OCI-M2 (cell line): ENCODE measurements around the gene PLEKHG2.

ENCODE experiments used
- DNase-seq: peaks from one replicate; lab custom pipeline; 2025; ENCODE audit not compliant: unreplicated experiment; lab: John Stamatoyannopoulos, UW

PLEKHG2 gene

DNA sequence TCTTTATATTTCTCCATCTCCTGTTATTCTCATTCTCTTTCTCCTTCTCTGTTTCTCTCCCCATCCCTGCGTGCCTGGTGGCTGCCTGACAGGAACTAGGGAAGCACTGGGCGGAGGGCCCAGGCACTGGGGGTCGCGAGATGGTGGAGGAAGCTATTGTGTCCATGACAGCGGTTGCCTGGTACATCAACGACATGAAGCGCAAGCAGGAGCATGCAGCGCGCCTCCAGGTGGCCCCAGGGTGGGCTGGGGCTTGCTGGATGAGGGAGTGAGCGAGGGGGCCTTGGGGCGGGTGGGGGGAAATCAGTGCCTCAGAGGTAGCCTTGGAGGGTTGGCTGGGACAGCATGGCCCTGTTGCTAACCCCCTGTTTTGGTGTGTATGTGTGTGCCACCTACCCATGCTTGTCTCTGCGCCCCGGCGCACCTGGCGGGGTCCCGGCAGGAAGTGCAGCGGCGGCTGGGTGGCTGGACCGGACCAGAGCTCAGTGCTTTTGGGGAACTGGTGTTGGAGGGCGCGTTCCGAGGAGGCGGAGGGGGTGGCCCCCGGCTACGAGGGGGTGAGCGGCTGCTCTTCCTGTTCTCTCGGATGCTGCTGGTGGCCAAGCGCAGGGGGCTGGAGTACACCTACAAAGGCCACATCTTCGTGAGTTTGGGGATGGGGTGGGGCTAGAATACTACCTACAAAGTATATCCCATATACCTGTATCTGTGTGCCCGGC, 5.2 kb downstream of the PLEKHG2 start:
- DNase-seq: no peak

DNA sequence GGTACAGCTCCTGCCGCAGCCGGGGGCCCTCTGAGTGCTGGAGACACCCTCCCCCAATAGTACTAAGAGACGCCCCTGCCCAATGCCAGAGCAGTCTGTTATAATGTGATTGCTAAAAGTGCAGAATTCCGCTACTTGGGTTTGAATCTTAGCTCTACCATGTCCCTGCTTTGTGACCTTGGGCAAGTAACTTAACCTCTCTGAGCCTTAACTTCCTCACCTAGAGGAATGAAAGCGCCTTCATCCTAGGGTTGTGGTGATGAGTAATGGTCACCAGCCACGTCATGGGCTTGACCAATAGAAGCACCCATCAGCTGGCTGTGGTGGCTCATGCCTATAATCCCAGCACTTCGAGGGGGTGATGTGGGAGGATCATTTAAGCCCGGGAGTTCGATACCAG, 6.5 kb downstream of the PLEKHG2 start:
- DNase-seq: no peak

DNA sequence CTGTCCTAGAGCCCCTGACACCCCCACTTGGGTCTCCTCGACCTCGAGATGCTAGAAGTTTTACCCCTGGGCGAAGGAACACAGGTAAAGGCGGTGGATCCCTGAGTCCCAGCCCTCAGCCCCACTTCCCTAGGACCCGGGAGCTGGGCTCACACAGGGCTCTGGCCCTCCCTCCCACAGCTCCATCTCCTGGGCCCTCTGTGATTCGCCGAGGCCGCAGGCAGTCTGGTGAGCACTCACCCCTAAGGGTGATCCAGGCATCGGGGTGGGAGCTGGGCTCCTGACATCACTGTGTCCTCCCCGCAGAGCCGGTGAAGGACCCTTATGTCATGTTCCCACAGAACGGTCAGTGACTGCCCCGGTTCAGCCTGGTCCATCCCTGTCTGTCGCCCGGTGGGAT, 8.3 kb downstream of the PLEKHG2 start:
- DNase-seq: no peak

DNA sequence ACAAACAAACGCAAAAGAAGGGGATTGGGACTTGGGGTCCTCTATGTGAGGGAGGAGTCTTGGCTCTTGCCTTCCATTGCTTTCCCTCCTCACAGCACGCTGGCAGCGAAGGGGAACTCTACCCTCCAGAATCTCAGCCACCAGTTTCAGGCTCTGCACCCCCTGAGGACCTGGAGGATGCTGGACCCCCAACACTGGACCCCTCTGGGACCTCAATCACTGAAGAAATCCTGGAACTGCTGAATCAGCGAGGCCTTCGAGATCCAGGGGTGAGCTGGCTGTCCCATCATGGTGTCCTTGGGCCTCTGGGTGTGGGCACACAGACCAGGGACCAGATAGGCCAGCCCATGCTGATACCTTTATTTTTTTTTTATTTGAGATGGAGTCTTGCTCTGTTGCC, 9.6 kb downstream of the PLEKHG2 start:
- no peak for DNase-seq

DNA sequence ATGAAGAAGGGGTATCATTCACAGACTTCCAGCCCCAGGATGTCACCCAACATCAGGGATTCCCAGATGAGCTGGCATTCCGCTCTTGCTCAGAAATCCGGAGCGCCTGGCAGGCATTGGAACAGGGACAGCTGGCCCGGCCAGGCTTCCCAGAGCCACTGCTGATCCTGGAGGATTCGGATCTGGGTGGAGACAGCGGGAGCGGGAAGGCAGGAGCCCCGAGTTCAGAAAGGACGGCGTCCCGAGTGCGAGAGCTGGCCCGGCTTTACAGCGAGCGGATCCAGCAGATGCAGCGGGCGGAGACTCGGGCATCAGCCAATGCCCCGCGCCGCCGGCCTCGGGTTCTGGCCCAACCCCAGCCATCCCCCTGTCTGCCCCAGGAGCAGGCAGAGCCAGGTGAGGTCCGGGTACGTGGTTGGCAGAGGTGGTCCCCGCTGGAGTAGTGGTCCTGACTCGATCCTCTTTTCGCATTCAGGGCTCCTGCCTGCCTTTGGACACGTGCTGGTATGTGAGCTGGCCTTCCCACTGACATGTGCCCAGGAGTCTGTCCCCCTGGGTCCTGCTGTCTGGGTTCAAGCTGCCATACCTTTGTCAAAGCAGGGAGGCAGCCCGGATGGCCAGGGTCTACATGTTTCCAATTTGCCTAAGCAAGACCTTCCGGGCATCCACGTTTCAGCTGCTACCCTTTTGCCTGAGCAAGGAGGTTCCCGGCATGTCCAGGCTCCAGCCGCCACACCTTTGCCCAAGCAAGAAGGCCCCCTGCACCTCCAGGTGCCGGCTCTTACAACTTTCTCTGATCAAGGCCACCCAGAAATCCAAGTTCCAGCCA, 11.0 kb downstream of the PLEKHG2 start:
- no peak for DNase-seq

DNA sequence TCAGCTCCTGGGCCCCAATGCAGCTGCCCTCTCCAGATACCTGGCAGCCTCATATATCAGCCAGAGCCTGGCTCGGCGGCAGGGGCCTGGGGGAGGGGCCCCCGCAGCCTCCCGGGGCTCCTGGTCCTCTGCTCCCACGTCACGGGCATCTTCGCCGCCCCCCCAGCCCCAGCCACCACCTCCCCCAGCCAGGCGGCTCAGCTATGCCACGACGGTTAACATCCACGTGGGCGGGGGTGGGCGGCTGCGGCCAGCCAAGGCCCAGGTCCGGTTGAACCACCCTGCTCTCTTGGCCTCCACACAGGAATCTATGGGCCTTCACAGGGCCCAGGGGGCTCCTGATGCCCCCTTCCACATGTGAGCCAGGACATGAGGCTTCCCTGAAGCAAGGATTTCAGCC, 12.5 kb downstream of the PLEKHG2 start:
- DNase-seq: no peak

DNA sequence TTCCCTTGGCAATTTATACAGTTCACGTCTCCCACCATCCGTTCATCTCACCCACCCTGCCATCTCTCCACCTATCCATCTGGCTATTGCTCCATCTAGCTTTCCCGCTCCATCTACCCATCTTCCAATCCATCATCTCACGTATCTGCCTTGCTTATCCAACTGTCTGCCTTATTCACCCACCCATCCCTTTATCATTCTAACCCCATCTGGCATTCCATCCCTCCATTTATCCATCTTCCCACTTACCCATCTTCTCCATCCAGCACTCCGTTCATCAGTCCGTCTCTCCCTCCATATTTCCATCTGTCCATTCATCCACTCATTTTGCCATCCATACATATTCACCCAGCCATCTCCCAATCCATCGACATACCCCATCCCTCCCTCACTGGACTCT, 13.3 kb downstream of the PLEKHG2 start:
- no peak for DNase-seq

DNA sequence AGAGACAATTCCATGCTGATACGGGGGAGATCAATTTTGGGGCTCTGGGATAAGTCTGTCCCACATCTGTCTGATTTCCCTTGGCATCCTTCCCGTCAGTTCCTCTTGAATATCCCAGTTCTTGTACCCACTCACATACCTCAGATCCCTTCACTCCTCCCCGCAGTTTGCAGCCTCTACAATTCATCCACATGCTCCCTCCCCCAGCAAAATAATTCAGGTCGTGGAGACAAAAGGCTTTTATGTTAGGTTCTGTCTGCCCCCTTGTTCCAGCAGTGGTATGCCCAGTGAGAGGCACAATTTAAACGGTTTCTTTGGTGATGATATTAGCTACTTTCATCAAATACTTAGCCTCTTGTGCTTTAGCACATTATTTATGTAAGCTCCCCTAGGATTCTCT, 13.7 kb downstream of the PLEKHG2 start:
- DNase-seq: no peak

DNA sequence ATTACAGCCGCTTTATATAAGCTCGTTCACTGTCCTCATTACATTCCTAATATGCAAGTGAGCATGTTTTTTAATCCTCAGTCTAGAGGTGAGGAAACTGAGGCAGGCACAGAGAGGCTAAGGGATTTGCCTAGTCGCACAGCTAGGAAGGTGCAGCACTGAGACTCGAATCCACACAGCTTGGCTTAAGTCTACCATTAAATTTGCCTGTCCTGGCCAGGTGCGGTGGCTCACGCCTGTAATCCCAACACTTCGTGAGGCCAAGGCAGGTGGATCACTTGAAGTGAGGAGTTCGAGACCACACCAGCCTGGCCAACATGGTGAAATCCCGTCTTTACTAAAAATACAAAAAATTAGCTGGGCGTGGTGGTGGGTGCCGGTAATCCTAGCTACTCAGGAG, 15.2 kb downstream of the PLEKHG2 start:
- no peak for DNase-seq

DNA sequence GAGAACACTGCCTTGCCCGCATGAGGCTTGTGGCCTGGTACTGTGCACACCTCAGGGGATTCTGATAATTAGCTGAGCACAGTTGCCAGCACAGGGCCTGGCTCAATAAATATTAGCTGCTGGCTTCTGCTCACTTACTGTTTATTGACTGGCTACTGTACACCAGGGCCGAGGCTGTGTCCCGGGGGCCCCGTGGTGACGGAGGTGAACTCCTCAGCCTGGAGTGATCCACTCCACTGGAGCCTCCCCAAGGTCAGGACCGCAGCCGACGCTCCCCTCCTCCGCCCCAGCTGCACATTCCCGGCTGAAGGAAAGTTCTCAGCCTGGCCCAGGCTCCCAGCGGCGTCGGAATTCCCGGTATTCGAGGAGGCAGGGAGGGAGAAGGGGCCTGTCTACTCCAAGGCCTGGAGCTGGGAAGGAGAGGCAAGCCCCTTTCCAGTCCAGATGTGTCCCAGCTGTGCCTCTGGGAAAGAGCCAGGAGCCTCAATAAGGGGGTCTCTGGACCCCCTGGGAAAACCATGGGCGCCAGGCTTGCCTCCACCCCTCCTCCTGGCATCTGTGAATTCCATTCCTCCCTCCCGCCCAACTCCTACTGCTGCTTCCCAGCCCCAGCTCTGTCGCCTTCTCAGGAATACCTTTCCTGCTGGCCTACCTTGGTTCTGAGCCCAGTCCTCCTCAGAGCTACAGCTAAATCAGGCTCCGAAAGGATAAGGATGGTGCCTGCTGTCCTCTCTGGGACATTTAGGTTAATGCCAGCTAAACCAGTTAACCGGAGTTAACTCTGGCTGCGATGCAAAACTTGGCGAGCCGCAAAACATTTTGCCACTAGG, 16.0 kb downstream of the PLEKHG2 start:
- DNase-seq: no peak

DNA sequence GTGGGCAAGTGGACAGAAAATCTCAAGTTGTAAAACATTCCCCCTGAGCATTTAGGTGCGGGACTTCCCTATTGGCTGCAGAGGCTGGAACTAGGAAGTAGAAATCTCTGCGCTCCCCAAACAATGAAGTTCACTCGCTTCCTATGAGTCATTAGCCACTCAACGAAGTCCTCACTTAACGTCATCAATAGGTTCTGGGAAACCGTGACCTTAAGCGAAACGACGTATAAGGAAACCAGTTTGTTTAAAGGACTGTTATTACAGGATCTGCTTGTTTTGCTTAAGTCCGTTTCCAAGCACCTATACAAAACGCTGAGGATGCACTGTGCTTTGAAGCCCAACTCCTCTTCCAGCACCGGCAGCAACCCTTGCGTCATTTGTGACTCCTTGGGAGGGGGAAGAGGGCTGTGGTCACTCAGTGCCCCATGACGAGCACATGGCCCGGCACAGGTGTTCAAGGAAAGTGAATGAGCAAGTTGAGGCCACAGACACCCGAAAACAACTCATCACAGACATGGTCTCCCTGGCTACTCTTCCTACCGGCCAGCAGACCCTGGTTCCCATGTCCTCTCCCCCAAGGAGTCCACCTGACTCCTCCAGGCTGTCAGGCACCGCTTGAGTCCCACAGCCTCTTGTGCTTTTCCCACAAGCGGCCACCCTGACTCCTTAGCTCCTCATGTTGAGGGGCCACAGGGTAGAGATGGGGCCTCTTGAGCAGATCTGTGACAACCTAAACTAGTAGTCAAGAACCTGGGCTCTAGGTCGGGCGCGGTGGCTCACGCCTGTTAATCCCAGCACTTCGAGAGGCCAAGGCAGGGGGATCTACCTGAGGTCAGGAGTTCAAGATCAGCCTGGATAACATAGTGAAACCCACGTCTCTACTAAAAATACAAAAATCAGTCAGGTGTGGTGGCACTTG, 18.5 kb downstream of the PLEKHG2 start:
- no peak for DNase-seq

DNA sequence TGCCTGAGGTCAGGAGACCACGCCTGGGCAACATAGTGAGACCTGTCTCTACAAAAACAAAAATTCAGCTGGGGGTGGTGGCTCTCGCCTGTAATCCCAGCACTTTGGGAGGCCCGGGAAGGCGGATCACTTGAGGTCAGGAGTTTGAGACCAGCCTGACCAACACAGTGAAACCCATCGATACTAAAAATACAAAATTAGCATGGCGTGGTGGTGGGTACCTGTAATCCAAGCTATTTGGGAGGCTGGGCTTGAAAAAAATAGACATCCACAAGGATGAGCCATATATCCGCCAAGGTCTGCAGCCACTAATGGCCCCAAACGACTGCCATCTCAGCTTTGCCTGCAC, 20.2 kb downstream of the PLEKHG2 start:
- DNase-seq: no peak

DNA sequence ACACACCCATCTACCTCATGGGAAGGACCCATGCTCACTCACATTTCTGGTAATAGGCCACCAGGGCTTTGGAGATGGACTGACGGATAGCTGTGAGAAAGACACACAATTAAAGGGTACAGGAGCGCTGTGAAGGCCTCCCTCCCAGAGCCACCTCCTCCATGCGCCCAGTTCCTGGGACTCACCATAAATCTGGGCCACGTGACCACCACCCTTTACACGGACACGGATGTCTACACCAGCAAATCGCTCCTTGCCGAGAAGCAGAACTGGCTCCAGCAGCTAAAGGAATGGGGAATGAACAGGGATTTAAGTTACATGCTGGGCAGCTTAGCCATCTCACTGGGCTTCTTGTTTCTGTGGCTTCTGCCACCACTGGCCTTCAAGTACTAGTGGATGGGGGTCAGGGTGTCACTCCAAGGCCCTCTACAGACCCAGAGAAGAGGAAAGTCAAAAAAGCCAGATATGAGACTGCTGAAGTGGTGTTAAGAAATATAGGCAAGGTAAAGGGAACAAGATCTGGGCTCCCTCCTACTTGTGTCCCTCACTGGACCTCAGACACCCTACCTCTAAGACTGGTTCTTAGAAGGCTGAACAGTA, 21.1 kb downstream of the PLEKHG2 start:
- DNase-seq: no peak

DNA sequence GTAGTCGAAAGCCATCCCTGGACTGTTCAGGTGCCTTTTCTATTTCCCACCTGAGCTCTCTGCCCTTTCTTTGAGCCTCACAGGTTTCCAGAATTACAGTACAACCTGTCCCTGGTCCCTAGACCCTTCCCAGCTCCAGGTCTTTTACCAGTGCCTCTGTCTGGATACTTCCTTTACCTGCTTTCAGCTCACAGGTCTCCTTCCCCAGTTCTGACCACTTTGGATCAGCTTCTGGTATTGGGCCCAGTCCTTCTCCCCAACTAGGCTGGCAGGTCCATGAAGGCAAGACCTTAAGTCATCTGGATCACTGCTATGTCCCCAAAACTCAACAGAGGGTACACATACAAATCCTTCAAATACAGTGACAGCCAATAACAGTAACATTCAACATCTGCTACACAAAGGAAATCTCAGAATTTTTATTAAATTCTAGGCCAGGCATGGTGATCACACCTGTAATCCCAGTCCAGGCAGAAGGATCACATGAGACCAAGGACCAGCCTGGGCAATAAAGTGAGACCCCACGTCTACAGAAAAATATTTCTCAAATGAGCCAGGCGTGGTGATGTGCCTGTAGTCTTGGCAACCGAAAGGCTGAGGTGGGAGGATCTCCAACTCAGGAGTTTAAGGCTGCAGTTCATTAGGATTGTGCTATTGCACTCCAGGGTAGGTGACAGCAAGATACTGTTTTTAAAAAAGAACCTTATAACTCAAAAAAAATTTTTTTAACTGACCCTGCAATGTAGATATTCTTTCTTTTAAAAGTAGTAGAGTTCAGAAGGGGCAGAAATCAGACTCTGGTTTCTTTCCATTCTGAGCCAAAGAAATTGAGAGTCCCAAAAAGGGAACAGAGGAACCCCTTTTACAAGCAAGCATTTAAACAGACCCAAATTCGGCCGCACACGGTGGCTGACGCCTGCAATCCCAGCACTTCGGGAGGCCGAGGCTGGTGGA, 21.9 kb downstream of the PLEKHG2 start:
- DNase-seq: no peak

DNA sequence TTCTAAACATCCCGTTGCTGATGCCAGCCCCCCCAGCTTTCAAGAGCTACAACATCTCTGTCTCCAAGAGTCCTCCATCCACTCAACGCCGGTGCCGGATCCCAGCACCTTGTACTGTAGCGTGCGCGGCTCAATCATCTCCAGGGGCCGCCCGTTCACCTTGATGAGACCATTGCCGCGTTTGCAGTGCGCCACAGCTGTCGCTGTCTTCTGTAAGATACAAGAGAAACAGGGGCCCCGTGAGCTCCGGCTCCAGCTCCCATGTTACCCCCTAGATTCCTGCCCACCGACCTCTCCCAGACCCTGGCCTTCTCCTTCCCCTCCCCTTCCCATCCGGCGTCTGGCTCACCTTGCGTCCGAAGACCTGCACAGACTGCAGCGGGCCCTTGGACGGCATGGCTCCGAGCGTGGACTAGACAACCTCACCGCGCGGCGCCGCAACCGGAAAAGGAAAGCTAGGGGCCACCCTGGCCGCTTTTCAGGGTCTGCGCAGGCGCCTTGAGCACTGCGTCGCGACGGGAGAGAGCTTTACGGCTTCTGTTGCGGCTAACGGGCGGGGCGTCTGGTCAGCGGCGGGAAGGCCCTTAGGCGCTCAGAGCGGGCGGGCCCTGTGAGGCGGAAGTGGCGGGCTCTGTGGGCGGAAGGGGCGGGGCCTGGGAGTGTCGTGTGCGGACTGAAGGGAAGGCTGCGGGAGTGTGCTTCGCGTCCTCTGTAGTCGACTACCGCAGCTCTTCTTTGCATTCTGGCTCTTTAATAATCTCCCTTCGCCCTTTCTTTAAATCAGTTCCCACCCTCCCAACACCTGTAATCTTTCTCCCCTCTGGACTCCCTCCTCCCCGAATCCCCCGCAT, 23.3 kb downstream of the PLEKHG2 start, which contains the start of gene RPS16:
Gene RPS16, minus strand, starts transcription at position 451 of the 851 bp plus-strand sequence. Its CDS starts 54 bp downstream, at position 397.
- peak; percentile 98 for DNase-seq

DNA sequence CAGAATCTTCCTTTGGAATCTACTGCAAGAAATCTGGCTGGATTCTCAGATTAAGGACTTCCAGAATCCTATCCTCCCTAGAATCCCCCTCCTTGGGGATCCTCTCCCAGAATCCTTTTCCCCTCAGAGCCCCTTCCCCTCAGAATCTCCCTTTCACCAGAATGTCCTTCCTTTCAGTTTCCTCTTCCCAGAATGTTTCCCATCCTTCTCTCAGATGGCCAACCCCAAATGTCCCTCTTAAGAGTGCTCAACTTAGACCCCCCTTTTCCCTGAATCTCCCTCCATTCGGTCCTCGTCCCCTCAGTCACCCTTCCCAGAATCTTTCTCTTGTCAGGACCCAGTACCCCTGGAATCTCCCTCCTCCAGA, 23.9 kb downstream of the PLEKHG2 start:
- no peak for DNase-seq

DNA sequence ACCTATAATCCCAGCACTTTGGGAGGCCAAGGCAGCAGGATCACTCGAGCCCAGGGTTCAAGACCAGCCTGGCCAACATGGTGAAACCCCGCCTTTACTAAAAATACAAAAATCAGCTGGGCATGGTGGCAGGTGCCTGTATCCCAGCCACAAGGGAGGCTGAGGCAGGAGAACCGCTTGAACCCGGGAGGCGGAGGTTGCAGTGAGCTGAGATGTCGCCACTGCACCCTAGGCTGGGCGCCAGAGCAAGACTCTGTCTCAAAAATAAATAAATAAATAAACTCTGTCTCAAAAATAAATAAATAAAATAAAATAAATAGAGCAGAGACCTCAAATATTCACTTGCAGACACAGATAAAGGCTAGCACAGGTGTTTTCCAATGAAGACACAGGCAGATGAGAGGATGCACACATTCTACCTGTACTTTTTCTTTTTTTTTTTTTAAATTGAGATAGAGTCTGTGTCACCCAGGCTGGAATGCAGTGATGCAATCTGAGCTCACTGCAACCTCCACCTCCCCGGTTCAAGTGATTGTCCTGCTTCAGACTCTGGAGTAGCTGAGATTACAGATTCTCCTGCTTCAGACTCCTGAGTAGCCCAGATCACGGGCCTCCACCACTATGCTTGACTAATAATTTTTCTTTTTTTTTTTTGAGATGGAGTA, 25.9 kb downstream of the PLEKHG2 start:
- DNase-seq: no peak
